Stimulated activated CD8-positive, alpha-beta memory T cell treated with anti-CD3 and anti-CD28 coated beads, Interleukin-2, amount 100 ng/mL, for 1 hour (primary cell): ENCODE measurements around the gene DSCAM.
"Not testable (repeated sequence)": the region's sequence is repeated elsewhere in the genome, so short reads cannot be mapped to it uniquely, and the experiment has no call there.

Experiments used
- DNase-seq, 2 donors: peaks; one replicate each; pipeline ENCODE4 v3.0.0-alpha.2; 2020; ENCODE audit warnings: low read depth in 2 of 2

Gene DSCAM

GRCh38 chr21:40052276-40052675 lies 794.7 kb downstream of the DSCAM start:
- DNase-seq = no peak

DNA sequence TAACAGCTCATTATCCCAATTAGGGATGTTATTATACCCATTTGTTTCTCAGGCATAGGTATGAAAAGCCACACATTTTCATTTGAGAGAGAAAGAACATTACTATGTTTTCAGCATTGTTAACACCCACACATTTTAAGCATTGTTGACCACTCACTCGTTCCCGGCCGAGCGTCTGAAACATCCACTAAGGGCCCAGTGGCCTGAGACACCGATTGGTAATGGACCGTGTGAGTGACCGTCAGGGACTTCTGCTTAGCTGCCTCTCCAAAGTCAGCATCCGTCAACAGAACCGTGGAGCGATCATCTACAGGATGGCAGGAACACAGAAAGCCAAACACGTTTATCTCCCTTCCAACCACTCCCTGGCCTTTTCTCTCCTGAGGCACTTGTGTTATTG lies 795.2 kb downstream of the DSCAM start:
- DNase-seq = no peak

GRCh38 chr21:40049931-40050290 lies 797.0 kb downstream of the DSCAM start:
- DNase-seq = no peak

- no peak for DNase-seq
Measured at GRCh38 chr21:40049031-40049930, 797.7 kb downstream of the DSCAM start.

DNA sequence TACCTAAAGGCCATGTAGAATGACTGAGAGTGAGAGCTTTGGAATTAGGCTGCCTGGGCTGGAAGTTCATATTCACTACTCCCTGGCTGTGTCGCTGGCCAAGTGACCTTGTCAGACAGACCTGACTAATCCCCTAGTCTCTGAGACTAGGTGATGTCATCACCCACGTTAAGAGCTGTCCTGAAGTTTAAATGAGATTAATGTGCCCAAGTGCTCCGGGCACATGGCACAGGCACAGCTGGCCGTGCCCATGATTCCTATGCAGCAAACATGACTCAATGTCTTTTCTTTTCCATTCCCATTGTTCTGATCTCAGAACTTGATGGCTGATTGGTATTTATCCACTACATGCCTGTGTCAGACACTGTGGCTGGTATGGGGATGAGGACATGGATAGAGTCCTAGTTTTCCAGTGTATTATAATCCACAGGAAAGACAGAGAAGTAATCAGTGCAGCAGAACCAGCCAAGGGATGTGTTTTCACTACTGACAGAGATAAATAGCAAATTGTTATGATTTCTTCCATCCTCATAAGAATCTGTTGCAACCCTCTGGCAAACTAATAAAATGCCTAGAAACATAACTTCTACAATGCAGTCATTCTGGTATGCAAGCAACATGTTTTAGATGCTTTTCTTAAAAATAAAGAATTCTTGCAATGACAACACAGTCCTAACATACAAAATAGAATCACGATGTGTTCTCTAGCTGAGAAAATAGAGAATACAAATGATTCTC lies 798.8 kb downstream of the DSCAM start:
- DNase-seq = no peak

GRCh38 chr21:40047211-40047610 lies 799.7 kb downstream of the DSCAM start:
- DNase-seq = no peak

GRCh38 chr21:40043866-40044265 lies 803.1 kb downstream of the DSCAM start:
- no peak for DNase-seq

DNA sequence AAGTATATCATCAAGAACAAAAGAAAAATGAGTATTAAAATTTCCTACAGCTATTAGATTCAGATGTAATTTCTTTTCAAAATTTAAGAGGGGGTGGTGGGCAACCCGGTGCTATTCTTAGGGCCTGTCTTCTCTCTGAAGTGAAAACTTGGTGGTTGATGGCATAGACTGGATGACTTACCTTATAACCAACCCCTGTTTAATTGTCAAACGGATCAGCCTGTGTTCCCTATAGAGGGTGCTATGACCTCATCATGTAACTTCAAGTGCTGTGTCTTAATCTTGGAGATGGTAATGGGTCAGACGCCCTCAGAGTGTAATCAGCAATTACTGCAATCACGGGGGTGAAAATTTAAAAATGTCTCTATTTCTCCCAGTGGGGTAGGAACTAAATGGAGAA lies 803.5 kb downstream of the DSCAM start:
- DNase-seq = no peak

DNA sequence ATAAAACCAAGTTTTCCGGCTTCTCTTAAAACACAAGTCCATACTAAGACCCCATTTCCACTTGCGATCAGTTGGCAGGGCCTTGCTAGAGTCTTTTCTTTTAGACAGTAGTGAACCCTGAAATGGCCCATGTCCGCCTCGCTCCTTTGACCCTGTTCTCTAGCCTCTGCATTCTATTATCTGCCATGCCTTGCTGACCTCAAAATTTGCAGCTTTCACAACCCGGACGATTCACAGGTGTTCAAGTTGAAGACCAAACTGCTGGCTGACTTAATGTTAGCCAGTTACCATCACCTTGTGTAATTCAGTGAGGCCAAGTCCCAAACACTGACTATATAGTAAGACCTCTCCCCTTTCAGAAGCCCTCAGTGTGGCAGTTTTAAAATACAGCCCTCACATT lies 805.5 kb downstream of the DSCAM start:
- no peak for DNase-seq

DNA sequence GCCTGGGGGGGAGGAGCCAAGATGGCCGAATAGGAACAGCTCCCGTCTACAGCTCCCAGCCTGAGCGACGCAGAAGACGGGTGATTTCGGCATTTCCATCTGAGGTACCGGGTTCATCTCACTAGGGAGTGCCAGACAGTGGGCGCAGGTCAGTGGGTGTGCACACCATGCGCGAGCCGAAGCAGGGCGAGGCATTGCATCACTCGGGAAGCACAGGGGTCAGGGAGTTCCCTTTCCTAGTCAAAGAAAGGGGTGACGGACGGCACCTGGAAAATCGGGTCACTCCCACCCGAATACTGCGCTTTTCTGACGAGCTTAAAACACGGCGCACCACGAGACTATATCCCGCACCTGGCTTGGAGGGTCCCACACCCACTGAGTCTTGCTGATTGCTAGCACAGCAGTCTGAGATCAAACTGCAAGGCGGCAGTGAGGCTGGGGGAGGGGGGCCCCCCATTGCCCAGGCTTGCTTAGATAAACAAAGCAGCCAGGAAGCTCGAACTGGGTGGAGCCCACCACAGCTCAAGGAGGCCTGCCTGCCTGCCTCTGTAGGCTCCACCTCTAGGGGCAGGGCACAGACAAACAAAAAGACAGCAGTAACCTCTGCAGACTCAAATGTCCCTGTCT lies 813.7 kb downstream of the DSCAM start:
- DNase-seq = not testable (repeated sequence)

- no peak for DNase-seq
Measured at GRCh38 chr21:40029888-40030287, 817.1 kb downstream of the DSCAM start.

GRCh38 chr21:40028393-40028792 lies 818.6 kb downstream of the DSCAM start:
- DNase-seq = not testable (repeated sequence)

DNA sequence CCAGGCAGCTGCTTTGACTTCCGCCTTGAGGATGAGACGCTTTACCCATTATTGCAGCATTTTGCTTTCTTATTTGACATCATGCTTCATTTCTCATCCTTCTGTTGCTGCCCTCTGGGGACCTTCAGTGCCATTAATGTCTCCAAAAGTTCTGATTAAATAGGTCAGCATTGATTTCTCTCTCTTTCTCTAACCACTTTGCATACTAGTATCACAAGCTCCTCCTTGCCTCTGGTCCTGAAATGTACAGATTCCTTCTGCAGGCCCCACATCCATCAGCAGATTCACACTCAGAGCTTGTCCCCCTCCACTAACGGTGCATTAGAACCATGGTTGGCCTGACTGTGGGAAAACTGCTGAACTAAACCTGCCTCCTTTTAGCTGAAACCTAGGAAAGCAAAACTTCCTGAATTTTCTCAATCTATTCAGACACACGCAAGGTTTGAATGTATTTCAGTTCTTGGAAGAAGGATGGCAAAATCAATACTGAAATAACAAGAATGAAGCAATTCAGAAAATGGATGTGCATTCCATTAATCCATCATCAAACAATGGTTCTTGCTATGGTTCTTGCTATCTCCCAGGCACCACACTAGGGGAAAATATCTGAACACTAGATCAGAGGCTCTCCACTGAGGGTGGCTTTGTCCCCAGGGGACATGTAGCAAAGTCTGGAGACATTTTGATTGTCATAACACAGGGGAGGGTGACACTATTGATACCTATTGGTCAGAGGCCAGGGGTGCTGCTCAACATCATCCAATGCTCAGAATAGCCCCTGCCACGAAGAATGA lies 825.2 kb downstream of the DSCAM start:
- no peak for DNase-seq

DNA sequence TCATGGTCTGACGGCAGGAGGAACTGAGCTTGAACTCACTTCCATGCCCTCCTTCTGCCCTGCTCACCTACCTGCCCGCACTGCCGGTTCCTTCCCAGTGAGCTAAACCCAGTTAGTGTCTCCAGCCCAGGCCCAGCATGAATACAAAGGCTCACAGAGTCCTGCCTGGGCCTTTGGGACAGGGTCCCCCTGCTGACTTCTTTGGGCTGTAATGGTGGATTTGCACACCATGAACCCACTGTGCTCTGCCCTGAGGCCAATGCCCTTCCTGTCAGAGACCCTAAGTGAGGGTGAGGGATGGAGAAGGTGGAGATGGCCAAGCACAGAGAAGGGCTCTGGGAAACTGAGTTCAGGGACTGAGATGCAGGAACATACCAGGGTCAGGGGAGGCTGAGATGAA lies 826.3 kb downstream of the DSCAM start:
- DNase-seq = no peak

- no peak for DNase-seq
Measured at GRCh38 chr21:40018871-40019475, 828.0 kb downstream of the DSCAM start.

DNA sequence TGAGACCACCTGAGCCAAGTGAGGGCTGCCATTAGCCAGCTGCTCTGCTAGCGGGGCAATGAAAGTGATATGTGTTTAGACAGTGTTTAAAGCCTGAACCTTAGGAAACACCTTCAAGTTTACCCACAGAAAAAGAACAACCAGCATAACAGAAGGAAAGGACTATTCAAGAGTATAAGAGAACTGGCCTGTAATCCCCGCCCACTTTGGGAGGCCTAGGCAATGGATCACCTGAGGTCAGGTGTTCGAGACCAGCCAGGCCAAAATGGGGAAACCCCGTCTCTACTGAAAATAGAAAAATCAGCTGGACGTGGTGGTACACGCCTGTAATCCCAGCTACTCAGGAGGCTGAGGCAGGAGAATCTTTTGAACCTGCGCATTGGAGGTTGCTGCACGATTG lies 830.3 kb downstream of the DSCAM start:
- DNase-seq = no peak

DNA sequence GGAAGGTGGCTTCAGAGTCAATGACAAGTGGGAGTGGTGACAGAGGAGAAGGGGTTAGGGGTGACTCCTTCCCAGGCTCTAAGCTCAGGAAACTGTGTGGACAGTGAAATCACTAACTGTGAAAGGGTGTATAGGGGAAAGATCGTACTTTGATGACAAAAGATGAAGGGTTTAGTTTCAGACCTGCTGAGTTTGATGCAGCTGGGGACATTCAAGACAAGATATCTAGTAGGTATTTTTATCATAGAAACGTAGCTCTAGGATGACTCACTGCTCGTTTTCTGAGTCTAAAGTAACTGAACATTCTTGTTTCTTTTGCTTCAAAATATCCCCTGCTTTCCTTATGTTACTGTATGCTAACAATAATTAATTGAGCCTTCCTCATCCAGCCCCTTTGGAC lies 830.7 kb downstream of the DSCAM start:
- no peak for DNase-seq

DNA sequence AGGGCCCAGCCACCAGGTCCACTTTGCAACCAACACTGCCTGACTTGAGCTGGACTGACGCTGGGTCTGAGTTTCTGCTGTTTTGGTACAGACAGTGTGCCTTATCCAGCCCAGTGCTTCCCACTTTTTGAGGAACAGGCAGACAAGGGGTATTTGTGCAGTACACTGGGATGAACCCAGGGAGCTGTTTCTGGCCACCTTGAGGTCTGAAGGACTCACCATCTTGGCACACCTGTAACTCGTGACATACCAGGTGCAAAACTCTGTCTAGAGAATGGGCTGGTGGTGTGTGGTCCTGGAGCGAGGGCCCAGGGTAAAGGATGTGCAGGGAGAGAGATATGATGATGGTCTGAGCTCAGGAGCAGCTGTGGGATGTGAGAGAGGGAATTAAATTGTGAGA lies 831.1 kb downstream of the DSCAM start:
- no peak for DNase-seq

- DNase-seq = no peak
Measured at GRCh38 chr21:40014394-40014793, 832.6 kb downstream of the DSCAM start.

GRCh38 chr21:40013001-40013735 lies 833.8 kb downstream of the DSCAM start:
- no peak for DNase-seq

GRCh38 chr21:40011371-40011770 lies 835.6 kb downstream of the DSCAM start:
- DNase-seq = no peak
